GM12872 (cell line): Measurements from ENCODE around the gene DHRS12.
A peak's percentile ranks its signal among the peaks of the same experiment; 100 is the strongest.

Experiments used
- CTCF ChIP-seq: IDR thresholded peaks from 3 replicates; pipeline ENCODE4 v1.5.1; 2011; ENCODE audit warnings: low read depth, mild to moderate bottlenecking, low read length, moderate library complexity; ENCODE audit not compliant: insufficient read depth

The DHRS12 gene, protein sequence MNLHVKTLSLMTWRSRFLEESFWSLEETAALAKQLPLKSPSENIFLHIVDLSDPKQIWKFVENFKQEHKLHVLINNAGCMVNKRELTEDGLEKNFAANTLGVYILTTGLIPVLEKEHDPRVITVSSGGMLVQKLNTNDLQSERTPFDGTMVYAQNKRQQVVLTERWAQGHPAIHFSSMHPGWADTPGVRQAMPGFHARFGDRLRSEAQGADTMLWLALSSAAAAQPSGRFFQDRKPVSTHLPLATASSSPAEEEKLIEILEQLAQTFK

DNA sequence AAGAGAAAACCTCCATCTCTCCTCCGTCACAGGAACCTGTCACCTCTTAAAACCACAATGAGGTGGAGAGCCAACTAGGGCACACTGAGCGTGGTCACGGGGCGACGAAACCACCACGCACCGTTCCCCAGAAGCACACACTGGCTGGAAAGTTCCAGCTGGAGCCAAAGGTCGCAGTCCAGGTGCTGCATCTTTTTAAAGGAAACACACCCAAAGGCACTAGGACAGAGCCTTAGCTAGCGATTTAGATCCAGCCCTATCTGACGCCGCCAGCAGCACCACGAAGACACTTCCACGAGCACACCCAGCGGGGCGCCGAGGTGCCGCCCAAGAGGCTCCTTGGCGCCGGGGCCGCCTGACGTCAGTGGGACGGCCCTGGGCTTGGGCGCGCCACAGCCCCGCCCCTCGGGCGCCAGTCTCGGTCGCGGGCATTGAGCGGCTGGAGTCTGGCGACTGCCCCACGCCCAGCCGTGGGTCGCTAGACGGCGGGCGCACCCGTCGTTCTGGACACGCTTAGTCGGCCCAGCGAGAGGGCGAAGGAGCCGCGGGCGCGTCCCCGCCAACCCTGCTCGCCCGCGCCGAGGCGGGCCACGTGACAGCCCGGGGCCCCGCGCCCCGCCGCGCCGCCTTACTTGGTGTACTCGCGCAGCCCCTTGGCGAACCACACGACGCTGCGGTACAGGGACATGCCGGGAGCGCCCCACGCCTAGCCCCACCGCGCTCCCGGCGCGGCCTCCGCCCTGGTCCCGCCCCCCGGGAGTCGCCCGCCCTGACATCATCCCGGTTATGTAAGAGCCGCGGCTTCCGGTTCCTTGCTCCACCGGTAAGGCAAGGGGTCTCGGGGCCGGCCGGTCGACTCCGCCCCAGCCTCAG lies at the start of gene DHRS12:
Gene DHRS12, minus strand, starts transcription at position 742 of the 873 bp plus-strand sequence. CDS start 4,504 bp downstream, outside the sequence.
- TF ChIP-seq CTCF, result peak; percentile 28; the same call in 1 of the 3 replicates

GRCh38 chr13:51849145-51850101 lies 45.5 kb upstream of the DHRS12 start:
- peak; percentile 87 for TF ChIP-seq CTCF

DNA sequence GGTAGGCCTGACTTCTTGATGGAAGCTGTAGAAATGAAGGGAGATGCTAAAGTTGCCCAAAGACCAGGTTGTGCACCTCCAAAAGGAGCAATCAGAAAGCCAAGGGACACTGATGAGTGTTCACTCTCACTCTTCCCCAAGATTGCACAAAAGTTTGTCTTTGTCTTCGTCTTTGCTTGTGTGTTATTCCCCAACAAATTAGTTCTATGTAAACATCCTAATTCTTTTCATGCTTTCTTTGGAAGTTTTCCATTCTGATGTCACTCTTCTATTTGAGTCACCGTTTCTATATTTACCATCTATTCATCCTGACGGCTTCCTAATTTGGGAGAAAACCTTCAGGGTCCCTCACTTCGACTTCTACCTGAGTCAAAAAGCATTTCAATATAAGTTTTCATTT lies 44.7 kb upstream of the DHRS12 start:
- TF ChIP-seq CTCF, result no peak

- TF ChIP-seq CTCF, result no peak
Measured at GRCh38 chr13:51846756-51847155, 42.8 kb upstream of the DHRS12 start.

GRCh38 chr13:51845574-51846318 lies 41.8 kb upstream of the DHRS12 start:
- TF ChIP-seq CTCF, result no peak

- peak; percentile 92 for TF ChIP-seq CTCF
Measured at GRCh38 chr13:51844862-51845573, 41.1 kb upstream of the DHRS12 start, which contains the start of gene TMEM272. Gene TMEM272 (minus strand): TSS chr13:51845177. CDS start chr13:51838530, 6,647 bp downstream.
